GM12878 (cell line): ENCODE data around the gene PALS2. TPM values are rescaled to one million over a fixed set of nuclear protein-coding genes. Genes with fewer than 3 reads are reported as not detected.

Source experiments
- ATAC-seq: fragments of 200-7000 bp; cut with Tn5 transposase; 3 replicates; pipeline ENCODE4 v1.9.1; 2020; ENCODE audit warnings: mild to moderate bottlenecking, moderate library complexity
- BruUV-seq: library from RNA; stranded (reverse); fragments of 400-500 nt; replicated peaks from 2 replicates; lab custom pipeline; 2021; lab: Mats Ljungman, UMichigan
- CTCF ChIA-PET: fragments of 300-600 bp; sonication (Branson Sonifier 250); formaldehyde crosslinking; extraction: SDS; loops from one replicate; lab custom pipeline; 2021; ENCODE audit warnings: inconsistent platforms; lab: Yijun Ruan, JAX
- POLR2A ChIA-PET: fragments of 350-600 bp; formaldehyde crosslinking; extraction: SDS; loops from one replicate; lab custom pipeline; 2021; ENCODE audit warnings: inconsistent platforms; lab: Charles Lee
- RAD21 ChIA-PET: fragments of 300-600 bp; sonication (Branson Sonifier 250); formaldehyde crosslinking; loops from one replicate; lab custom pipeline; 2023; ENCODE audit warnings: antibody characterized with exemption; ENCODE audit not compliant: unreplicated experiment; lab: Charles Lee
- SMC1A ChIA-PET: fragments of 300-600 bp; sonication (Branson Sonifier 250); formaldehyde crosslinking; loops from one replicate; lab custom pipeline; 2023; ENCODE audit not compliant: unreplicated experiment, uncharacterized antibody; lab: Charles Lee
- DNase-seq: peaks from one replicate; pipeline ENCODE4 v3.0.0-alpha.2; 2011; ENCODE audit warnings: low read depth, low spot score
- FAIRE-seq: peaks from 3 replicates; lab custom pipeline; 2011; peaks lifted over from hg19 to GRCh38; lab: Jason Lieb, UNC
- H2AFZ ChIP-seq: 2 replicates; pipeline ENCODE4 v1.6.0; 2011; ENCODE audit warnings: low read depth, low read length, control low read depth; ENCODE audit not compliant: control insufficient read depth
- H3K27ac ChIP-seq: 2 replicates; pipeline ENCODE4 v1.5.1; 2011; ENCODE audit warnings: control low read depth; ENCODE audit not compliant: control insufficient read depth, insufficient read depth
- H3K27me3 ChIP-seq, 2 experiments: replicated peaks in 1 of 2; 2 replicates each; pipeline versions ENCODE4 v1.6.0 to v1.6.1; 2011; ENCODE audit warnings: low read length in 1 of 2; ENCODE audit not compliant: control insufficient read depth in 2 of 2, insufficient read depth in 2 of 2
- H3K36me3 ChIP-seq, 2 experiments: 2 replicates each; pipeline ENCODE4 v1.5.1; 2011; ENCODE audit warnings: low read length in 1 of 2; ENCODE audit not compliant: control insufficient read depth in 2 of 2, insufficient read depth in 2 of 2
- H3K4me1 ChIP-seq: 2 replicates; pipeline ENCODE4 v1.6.1; 2011; ENCODE audit warnings: mild to moderate bottlenecking, low read length, moderate library complexity, mixed read lengths; ENCODE audit not compliant: control insufficient read depth, insufficient read depth
- H3K4me2 ChIP-seq: 2 replicates; pipeline ENCODE4 v1.6.0; 2011; ENCODE audit warnings: control low read depth; ENCODE audit not compliant: control insufficient read depth, insufficient read depth
- H3K4me3 ChIP-seq: fragments of 200-600 bp; sonication (generic); 2 replicates; pipeline ENCODE4 v1.5.1; 2016
- H3K79me2 ChIP-seq: 2 replicates; pipeline ENCODE4 v1.6.0; 2011; ENCODE audit warnings: low read length; ENCODE audit not compliant: control insufficient read depth, insufficient read depth
- H3K9ac ChIP-seq: 2 replicates; pipeline ENCODE4 v1.8.0; 2011; ENCODE audit warnings: low read length, control low read depth, mixed read lengths; ENCODE audit not compliant: control insufficient read depth, insufficient read depth
- H3K9me3 ChIP-seq: replicated peaks from 3 replicates; pipeline ENCODE4 v1.5.1; 2011; ENCODE audit warnings: mild to moderate bottlenecking, low read length; ENCODE audit not compliant: control insufficient read depth, insufficient read depth
- H4K20me1 ChIP-seq: 2 replicates; pipeline ENCODE4 v1.6.0; 2011; ENCODE audit not compliant: control insufficient read depth, insufficient read depth
- ATF2 ChIP-seq: IDR thresholded peaks from 2 replicates; pipeline ENCODE4 v1.6.1; 2012; ENCODE audit warnings: low read length, inconsistent platforms
- CBFB ChIP-seq: IDR thresholded peaks from 2 replicates; pipeline ENCODE4 v1.6.1; 2016; ENCODE audit warnings: antibody characterized with exemption, low read depth
- CHD2 ChIP-seq: IDR thresholded peaks from 2 replicates; pipeline ENCODE4 v1.6.1; 2011; ENCODE audit warnings: low read depth, low read length, improper control_type of control experiment, borderline replicate concordance
- KLF5 ChIP-seq: fragments of 450-650 bp; IDR thresholded peaks from 2 replicates; pipeline ENCODE4 v1.6.1; 2014; ENCODE audit warnings: mild to moderate bottlenecking; ENCODE audit not compliant: partially characterized antibody
- MEF2A ChIP-seq: IDR thresholded peaks from 2 replicates; pipeline ENCODE4 v1.6.1; 2011; ENCODE audit warnings: low read depth, mild to moderate bottlenecking, low read length, moderate library complexity; ENCODE audit not compliant: insufficient read depth
- MTA2 ChIP-seq: fragments of 450-650 bp; IDR thresholded peaks from 2 replicates; pipeline ENCODE4 v1.6.1; 2016; ENCODE audit warnings: low read depth, mild to moderate bottlenecking, moderate library complexity
- NFYA ChIP-seq: IDR thresholded peaks from 2 replicates; pipeline ENCODE4 v1.6.1; 2011; ENCODE audit warnings: low read depth, mild to moderate bottlenecking, low read length, improper control_type of control experiment, borderline replicate concordance
- PML ChIP-seq: IDR thresholded peaks from 2 replicates; pipeline ENCODE4 v1.6.1; 2012; ENCODE audit warnings: low read length, inconsistent platforms
- SUPT20H ChIP-seq: IDR thresholded peaks from 2 replicates; pipeline ENCODE4 v1.6.1; 2011; ENCODE audit warnings: low read depth, mild to moderate bottlenecking, low read length, moderate library complexity, borderline replicate concordance; ENCODE audit not compliant: control insufficient read depth
- WGBS: methylation state at CpG from one replicate; pipeline ENCODE4 v1.1.6; 2016; ENCODE audit warnings: low lambda C conversion rate; ENCODE audit not compliant: insufficient replicate concordance, insufficient coverage; ENCODE audit errors: missing lambda C conversion rate; 5-methylcytosine and 5-hydroxymethylcytosine counted together
- in situ Hi-C: fragments of 300-500 bp; cut with MboI; formaldehyde crosslinking; loops from 9 replicates; pipeline ENCODE4 v1.14.3; 2018; ENCODE audit warnings: mixed read lengths
- intact Hi-C: fragments of 100-400 bp; cut with micrococcal nuclease; formaldehyde crosslinking; loops from one replicate; pipeline ENCODE4 v1.14.2; 2022; ENCODE audit not compliant: unreplicated experiment
- polyA plus RNA-seq, 11 experiments: library from polyadenylated mRNA; depleted of rRNA in 4 of 11; unstranded in 6 of 11; stranded (reverse) in 5 of 11; fragments of >200 nt; fragmentation: Nextera tagmentation in 4 of 11; fragmentation: Illumina TruSeq in 1 of 11; extraction: Ambion mirVana in 4 of 11; extraction: Trizol in 1 of 11; gene quantifications; 1 replicate in 1 of 11; 2 replicates in 10 of 11; pipeline versions ENCODE4 v1.2.1 to v1.2.3, GENCODE V29; 2011 to 2016; ENCODE audit warnings: inconsistent platforms in 2 of 11, missing spikeins in 2 of 11, low read depth in 1 of 11
- total RNA-seq, 4 experiments: library from RNA; depleted of rRNA in 3 of 4; stranded (reverse); fragments of >200 nt in 3 of 4; fragmentation: Illumina TruSeq in 1 of 4; extraction: Trizol in 1 of 4; gene quantifications; 2 replicates each; pipeline versions ENCODE4 v1.2.1 to v1.2.3, GENCODE V29; 2013 to 2021

Gene PALS2
- total and polyA plus RNA-seq, 10 of the 15 experiments (the other 5 are each of a cell fraction or from before 2014, with no cell fraction given): 10.7 to 53.5 (median 20.1) TPM

- no peak for FAIRE-seq
- Histone ChIP-seq H3K27me3 (no peaks in the 10 kb centered on the region), H3K4me2 (no peak overlapping the region), H3K9ac (no peak overlapping the region), H3K79me2 (no peaks in the 10 kb centered on the region), H2AFZ (no peak overlapping the region), H3K4me3 (no peak overlapping the region), H3K27ac (no peak overlapping the region), H3K36me3 (no peaks in the 10 kb centered on the region), H4K20me1 (no peaks in the 10 kb centered on the region), H3K9me3 (no peaks in the 10 kb centered on the region), H3K4me1 (no peaks in the 10 kb centered on the region)
- SMC1A ChIA-PET: no interaction called here
- no TSS peak for BruUV-seq
- in situ Hi-C loops: no loop called here
- RAD21 ChIA-PET: no interaction called here
- ATAC-seq: no peak
- CTCF ChIA-PET: no interaction called here
- WGBS: 32% methylated on average over 7 of the region's 7 CpGs
- intact Hi-C loops: loop anchor here (5.0 kb wide), 1 partner anchor 36 kb away; no protein-coding TSS in a partner anchor
- no peak for TF ChIP-seq MTA2
- no peak for TF ChIP-seq PML
- TF ChIP-seq CHD2: no peak
- TF ChIP-seq SUPT20H: no peak
- TF ChIP-seq NFYA: no peak
- no peak for TF ChIP-seq ATF2
- TF ChIP-seq KLF5: no peak
- POLR2A ChIA-PET: no interaction called here
- no peak for DNase-seq
Observed at GRCh38 chr7:24540956-24541355, 32.3 kb upstream of the PALS2 start.

DNA sequence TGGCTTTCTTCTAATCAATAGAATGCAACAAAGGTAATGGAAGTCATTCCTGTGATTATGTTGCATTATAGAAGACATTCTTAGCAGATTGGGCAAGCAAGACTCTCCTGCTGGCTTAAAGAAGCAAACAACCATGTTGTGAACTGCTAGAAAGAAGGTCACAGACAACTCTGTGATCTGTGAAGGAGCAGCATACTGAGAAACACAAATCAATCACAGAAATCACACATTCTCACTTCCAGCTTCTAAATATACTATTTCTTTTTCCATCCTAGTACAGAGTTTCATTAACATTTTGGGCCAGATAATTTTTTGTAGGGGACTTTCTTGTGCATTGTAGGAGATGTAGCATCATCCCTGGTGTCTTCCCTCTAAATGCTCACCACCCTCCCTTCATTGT, 28.0 kb upstream of the PALS2 start:
- TF ChIP-seq MEF2A: peak; percentile 38; the same call in 1 of the 2 replicates
- no peak for TF ChIP-seq CBFB
- TF ChIP-seq, all 136 proteins: peak for 1
- Histone ChIP-seq H3K4me3 (no peak overlapping the region), H3K9me3 (no peaks in the 10 kb centered on the region), H3K36me3 (no peaks in the 10 kb centered on the region), H3K27ac (no peak overlapping the region), H3K4me1 (no peaks in the 10 kb centered on the region), H3K9ac (no peak overlapping the region), H4K20me1 (no peaks in the 10 kb centered on the region), H3K79me2 (no peaks in the 10 kb centered on the region), H2AFZ (no peak overlapping the region), H3K27me3 (no peaks in the 10 kb centered on the region), H3K4me2 (peak overlapping the region; percentile 14; the same call in 1 of the 2 replicates)
- FAIRE-seq (peak; percentile 35), ATAC-seq (no peak), DNase-seq (no peak)
- POLR2A ChIA-PET: no interaction called here
- RAD21 ChIA-PET: no interaction called here
- SMC1A ChIA-PET: no interaction called here
- CTCF ChIA-PET: no interaction called here
- in situ Hi-C loops (no loop called here), intact Hi-C loops (no loop called here)
- BruUV-seq: no TSS peak
